Left ventricle myocardium inferior (tissue), 1 donor: ENCODE data around the gene PALD1. TPM values are rescaled to one million over a fixed set of nuclear protein-coding genes. Genes with fewer than 3 reads are reported as not detected.

Source experiments
- DNase-seq: peaks from one replicate; pipeline ENCODE4 v3.0.0-alpha.2; 2020
- H3K27ac ChIP-seq: fragments of 200-600 bp; replicated peaks from 2 replicates; pipeline ENCODE4 v1.8.0; 2021
- H3K27me3 ChIP-seq: fragments of 200-600 bp; 2 replicates; pipeline ENCODE4 v1.8.0; 2021; ENCODE audit warnings: low read depth
- H3K36me3 ChIP-seq: fragments of 200-600 bp; 2 replicates; pipeline ENCODE4 v1.8.0; 2021
- H3K4me1 ChIP-seq: fragments of 200-600 bp; 2 replicates; pipeline ENCODE4 v1.8.0; 2021
- H3K4me3 ChIP-seq: fragments of 200-600 bp; 2 replicates; pipeline ENCODE4 v1.8.0; 2021; ENCODE audit warnings: mild to moderate bottlenecking, moderate library complexity
- H3K9me3 ChIP-seq: fragments of 200-600 bp; replicated peaks from 2 replicates; pipeline ENCODE4 v1.8.0; 2021
- intact Hi-C: fragments of 100-400 bp; cut with micrococcal nuclease; formaldehyde crosslinking; loops from one replicate; pipeline ENCODE4 v1.11.0; 2022
- total RNA-seq: library from RNA; stranded (reverse); fragmentation: NEBNext Ultra II Directional; extraction: Animal tissue kit (Norgen Biotek cat#: 25700); gene quantifications from one replicate; pipeline ENCODE4 v1.2.1, GENCODE V29; 2021
- TF ChIP-seq, protein P1 (sequence below): fragments of 200-600 bp; IDR thresholded peaks from 2 replicates; pipeline ENCODE4 v1.8.0; 2021; ENCODE audit warnings: antibody characterized with exemption, mild to moderate bottlenecking, borderline replicate concordance
- donor health status: DM: no; HTN: yes; CAD: no; lungs with severe emphysema.

Gene PALD1
- total RNA-seq, 1 donor from 2014 or later, result 5.1 TPM

- H3K36me3 ChIP-seq, result no peaks in the 10 kb centered on the region
- H3K27me3 ChIP-seq, result no peaks in the 10 kb centered on the region
- no peak overlapping the region for H3K4me3 ChIP-seq
- TF ChIP-seq, protein P1, sequence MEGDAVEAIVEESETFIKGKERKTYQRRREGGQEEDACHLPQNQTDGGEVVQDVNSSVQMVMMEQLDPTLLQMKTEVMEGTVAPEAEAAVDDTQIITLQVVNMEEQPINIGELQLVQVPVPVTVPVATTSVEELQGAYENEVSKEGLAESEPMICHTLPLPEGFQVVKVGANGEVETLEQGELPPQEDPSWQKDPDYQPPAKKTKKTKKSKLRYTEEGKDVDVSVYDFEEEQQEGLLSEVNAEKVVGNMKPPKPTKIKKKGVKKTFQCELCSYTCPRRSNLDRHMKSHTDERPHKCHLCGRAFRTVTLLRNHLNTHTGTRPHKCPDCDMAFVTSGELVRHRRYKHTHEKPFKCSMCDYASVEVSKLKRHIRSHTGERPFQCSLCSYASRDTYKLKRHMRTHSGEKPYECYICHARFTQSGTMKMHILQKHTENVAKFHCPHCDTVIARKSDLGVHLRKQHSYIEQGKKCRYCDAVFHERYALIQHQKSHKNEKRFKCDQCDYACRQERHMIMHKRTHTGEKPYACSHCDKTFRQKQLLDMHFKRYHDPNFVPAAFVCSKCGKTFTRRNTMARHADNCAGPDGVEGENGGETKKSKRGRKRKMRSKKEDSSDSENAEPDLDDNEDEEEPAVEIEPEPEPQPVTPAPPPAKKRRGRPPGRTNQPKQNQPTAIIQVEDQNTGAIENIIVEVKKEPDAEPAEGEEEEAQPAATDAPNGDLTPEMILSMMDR, result no peak
- H3K4me1 ChIP-seq, result peaks cover 5% of the 10 kb centered on the region
- peaks cover 14% of the 10 kb centered on the region for H3K9me3 ChIP-seq
- H3K27ac ChIP-seq, result no peak overlapping the region
- intact Hi-C loops, result no loop called here
- no peak for DNase-seq
Measured at GRCh38 chr10:70615211-70615610, 136.6 kb downstream of the PALD1 start.

DNA sequence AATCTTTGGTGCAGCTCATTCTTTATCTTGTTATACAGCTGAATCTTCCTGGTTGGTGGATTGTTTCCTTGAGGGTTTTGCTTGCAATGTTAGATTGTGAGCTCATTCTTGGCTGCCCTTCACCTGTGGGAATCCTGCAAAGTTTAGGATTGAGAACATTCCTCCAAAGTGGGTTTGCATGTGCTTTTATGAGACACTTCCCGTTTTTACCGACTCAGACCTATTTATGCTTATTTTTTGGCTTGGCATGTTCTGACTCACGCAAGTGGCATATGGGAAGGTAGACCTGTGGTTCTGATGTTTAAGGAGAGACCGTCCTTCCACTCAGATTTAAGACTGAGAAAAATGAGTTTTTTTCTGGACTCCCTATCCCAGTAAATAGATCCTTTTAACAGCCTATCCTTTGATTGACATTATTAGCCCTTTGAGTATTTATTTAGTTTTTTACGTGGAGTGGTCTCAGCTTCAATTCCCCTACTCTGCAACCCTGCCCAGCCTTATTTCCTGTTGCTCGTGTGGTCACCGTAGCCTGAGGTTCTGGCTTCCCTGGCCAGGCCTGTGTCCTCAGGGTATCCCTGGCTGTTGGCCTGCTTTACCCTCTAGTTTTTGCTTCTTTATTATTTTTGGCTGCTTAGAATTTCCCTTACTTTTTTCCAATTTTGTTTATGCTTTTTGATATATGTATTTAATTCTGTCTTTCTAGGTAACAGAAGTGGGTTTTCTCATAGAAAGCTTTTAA lies 137.4 kb downstream of the PALD1 start:
- no peak overlapping the region for H3K4me3 ChIP-seq
- no peak for DNase-seq
- H3K27ac ChIP-seq, result no peak overlapping the region
- peaks cover 5% of the 10 kb centered on the region for H3K4me1 ChIP-seq
- no peaks in the 10 kb centered on the region for H3K36me3 ChIP-seq
- intact Hi-C loops, result no loop called here
- TF ChIP-seq, protein P1, result no peak
- no peaks in the 10 kb centered on the region for H3K27me3 ChIP-seq
- H3K9me3 ChIP-seq, result peaks cover 20% of the 10 kb centered on the region

GRCh38 chr10:70616761-70617160 lies 138.2 kb downstream of the PALD1 start:
- DNase-seq, result no peak
- Histone ChIP-seq H3K27ac (no peak overlapping the region), H3K27me3 (no peaks in the 10 kb centered on the region), H3K4me1 (peaks cover 5% of the 10 kb centered on the region), H3K4me3 (no peak overlapping the region), H3K36me3 (no peaks in the 10 kb centered on the region), H3K9me3 (peaks cover 20% of the 10 kb centered on the region)
- intact Hi-C loops, result no loop called here
- TF ChIP-seq, protein P1, result no peak

Other genes starting within 250 kb of the PALD1 start
- 99.9 TPM for gene PPA1, start 245.3 kb upstream of the PALD1 start, total RNA-seq
- not detected for gene NPFFR1, start 194.8 kb upstream of the PALD1 start, total RNA-seq
- 75.4 TPM for gene LRRC20, start 96.1 kb upstream of the PALD1 start, total RNA-seq
- gene EIF4EBP2, start 74.6 kb upstream of the PALD1 start, total RNA-seq, result 75.1 TPM
- 0.16 TPM for gene NODAL, start 37.1 kb upstream of the PALD1 start, total RNA-seq
- gene PRF1, start 124.0 kb downstream of the PALD1 start, total RNA-seq, result 2.6 TPM
- 0.47 TPM for gene ADAMTS14, start 193.7 kb downstream of the PALD1 start, total RNA-seq